HG03097 (cell line): Measurements from ENCODE around the gene HOXD10.

Experiments used
- ATAC-seq: cut with Tn5 transposase; IDR thresholded peaks from one replicate; pipeline ENCODE4 v1.9.1; 2021; ENCODE audit not compliant: unreplicated experiment, low FRiP score

HOXD10 gene

GRCh38 chr2:176121190-176122051 is 4.8 kb downstream of the HOXD10 start:
- no peak for ATAC-seq

GRCh38 chr2:176122052-176122682 is 5.6 kb downstream of the HOXD10 start:
- no peak for ATAC-seq

DNA sequence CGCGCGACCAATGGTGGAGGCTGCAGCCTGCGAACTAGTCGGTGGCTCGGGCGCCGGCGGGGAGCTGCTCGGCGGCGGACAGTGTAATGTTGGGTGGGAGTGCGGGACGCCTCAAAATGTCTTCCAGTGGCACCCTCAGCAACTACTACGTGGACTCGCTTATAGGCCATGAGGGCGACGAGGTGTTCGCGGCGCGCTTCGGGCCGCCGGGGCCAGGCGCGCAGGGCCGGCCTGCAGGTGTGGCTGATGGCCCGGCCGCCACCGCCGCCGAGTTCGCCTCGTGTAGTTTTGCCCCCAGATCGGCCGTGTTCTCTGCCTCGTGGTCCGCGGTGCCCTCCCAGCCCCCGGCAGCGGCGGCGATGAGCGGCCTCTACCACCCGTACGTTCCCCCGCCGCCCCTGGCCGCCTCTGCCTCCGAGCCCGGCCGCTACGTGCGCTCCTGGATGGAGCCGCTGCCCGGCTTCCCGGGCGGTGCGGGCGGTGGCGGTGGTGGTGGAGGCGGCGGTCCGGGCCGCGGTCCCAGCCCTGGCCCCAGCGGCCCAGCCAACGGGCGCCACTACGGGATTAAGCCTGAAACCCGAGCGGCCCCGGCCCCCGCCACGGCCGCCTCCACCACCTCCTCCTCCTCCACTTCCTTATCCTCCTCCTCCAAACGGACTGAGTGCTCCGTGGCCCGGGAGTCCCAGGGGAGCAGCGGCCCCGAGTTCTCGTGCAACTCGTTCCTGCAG is 6.3 kb downstream of the HOXD10 start, which contains the start of gene HOXD9:
Gene HOXD9, plus strand, starts transcription at position 37 of the 728 bp plus-strand sequence. Its CDS starts 50 bp downstream, at position 87.
- ATAC-seq: no peak

- no peak for ATAC-seq
These were observed 7.0 kb downstream of the HOXD10 start for GRCh38 chr2:176123411-176124109.

DNA sequence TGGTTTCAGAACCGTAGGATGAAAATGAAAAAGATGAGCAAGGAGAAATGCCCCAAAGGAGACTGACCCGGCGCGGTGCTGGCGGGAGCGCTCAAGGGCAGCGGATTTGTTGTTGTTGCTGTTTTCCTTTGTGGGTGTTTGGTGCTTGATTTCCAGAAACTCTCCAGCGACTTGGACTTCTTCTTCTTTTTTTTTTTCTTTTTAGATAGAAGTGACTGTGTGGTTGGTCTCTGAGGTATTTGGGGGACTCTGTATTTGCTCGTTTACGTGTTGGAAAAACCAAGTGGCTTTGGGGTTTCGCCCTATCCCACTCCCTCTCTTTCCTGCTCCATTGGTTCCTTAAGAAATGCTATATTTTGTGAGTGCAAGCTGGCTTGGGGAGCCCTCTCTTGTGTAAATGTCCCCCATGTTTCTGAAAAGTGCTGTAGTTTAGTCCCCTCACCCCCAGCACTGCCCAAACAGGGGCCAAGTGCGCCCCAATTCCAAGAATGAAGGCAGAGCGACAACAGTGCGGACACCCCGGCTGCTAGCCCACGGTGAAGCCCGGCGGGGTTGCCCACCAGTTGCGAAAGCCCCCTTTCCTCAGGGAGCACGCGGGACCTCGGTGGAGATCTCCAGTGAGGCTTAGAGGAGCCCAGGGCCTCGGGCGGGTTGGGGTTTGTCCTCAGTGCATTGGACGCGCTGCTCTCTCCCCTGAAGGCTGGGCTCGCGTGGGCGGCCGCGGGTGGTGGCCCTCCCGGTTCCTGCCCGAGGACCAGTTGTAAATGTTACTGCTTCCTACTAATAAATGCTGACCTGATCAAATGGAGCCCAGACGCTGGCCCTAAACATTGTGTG is 7.8 kb downstream of the HOXD10 start:
- no peak for ATAC-seq

DNA sequence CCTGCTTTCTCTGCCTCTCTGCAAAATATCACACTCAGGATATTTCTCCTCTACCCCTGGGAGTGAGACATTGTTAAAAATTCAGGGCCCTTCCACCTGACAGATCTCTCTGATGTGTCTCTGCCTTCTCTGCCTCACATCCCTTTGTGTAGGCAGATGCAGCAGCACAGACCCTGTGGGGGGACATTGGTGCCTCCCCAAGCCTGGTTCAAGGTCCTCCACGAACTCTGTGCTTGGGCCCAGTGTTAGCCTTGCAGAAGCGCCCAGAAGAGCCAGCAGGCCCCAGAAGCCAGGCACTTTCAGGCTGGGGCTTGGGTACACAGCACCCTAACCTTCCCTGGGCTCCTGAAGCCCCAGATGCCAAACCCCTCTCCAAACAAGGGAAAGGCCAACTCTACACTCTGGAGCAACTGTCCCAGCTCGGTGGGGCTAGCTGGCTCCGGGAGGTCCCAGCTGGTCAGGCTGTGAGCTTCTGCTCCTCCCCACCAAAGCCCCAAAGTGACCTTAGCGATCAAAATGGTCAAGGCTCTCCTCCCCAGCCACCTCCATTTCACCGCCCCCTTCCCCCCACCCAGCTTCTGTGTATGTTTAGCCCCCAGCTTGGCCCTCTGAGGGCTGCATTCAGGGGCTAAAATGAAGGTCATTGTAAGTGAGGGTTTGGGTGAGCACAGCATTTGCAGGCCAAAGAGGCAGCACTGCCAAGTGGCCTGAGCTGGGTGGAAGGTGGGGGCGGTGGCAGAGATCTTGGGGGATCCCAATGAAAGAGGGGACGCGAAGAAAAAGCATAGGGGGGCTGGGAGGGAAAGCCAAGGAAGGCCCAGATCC is 8.6 kb downstream of the HOXD10 start:
- no peak for ATAC-seq

DNA sequence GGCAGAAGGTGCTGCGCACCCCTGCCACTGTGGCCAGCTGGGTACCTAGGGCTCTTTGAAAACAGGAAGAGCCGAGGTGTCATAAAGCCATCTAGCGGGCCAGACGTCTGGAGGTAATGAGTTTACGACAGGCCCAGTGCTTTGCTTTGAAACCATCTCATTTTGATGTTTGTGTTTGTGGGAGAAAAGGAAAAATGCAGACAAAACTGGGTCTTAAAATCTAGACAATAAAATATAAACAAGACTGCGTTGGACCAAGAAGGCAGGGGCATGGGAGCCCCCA is 9.1 kb downstream of the HOXD10 start:
- ATAC-seq: no peak

DNA sequence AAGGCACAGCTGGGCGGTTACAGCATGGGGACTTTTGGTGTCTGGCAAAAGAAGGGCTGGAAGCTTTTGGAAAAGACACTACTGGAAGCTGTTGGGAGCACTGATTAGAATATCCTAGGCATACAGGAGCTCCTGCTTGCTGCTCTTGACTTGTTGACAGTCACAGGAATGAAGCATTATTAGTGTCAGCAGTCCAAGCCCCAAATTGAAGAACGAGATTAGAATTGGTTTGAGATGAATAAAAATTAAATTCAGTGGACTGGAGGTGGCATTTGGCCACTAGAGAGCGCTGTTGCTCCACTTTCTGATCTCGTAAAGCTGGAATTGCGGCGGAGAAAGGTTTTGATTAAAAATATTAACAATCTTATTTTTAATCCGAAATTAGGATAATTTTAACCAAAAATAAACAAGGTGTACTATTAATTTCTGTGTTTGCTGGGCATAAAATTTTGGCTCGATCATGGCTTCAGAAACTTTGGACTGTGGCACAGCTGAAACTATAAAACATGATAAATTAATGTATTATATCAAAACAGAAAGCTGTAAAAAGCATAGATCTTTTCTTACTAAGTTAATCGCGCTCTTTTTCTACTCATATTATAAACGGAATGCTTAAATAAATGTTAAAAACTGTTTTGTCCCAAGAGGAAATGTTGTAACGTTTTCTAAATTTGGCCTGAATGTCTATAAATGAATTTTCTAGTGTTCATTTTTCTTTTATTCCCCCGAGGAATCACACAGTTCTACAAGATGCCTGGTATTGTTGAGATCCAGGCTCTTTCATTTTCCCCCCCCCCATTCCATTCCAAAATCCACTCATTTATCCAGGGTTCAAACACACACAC is 10.6 kb downstream of the HOXD10 start:
- no peak for ATAC-seq

DNA sequence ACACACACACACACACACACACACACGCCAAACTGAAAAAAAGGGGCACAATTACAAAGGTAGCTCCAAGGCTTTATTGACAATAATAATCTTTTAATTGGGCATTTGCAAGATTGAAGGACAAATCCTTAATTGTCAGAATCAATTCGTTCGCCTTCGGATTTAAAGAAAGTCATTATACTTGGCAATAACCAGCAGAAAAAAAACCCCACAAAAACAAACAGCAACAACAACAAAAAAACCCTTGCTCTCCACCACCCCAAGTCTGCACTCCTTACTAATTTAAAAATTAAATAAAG is 11.1 kb downstream of the HOXD10 start:
- ATAC-seq: no peak

DNA sequence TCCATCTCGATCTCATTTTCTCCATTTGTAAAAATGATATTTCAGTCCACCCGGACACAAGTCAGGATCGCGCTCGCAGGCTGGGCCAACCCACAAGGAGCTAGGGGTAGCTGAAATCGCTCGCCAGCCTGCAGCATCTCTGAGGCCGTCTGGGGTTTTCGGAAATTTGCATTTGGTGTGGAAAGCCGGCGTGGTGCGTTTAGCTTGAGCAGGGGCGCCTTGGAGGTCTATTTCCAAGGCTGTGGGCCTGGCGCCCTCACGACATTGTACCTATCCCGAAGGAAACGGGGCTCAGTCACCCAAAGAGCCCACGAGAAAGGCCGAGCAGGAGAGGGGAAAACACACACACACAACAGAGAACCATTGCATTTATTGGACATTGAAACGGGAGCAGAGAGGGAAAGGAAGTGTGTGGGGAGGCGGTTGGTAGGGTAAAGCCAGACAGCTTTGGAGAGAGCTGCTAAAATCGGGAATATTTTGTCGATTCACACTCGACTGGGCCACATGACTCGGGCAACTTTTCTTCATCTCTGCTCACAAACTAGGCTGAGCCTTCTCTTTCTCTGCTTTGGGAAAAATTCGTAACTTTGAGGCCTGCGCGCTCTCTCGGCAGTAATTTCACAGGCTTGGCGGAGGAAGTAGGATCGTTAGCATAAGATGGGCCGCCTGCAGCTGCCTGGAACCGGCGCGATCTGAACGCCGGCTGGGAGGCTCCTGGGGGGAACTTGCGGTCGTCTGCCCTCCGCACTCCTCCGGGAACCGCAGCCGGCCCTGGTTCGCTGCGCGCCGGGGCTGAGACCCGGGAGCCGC is 11.8 kb downstream of the HOXD10 start:
- ATAC-seq: no peak

GRCh38 chr2:176128982-176129796 is 12.6 kb downstream of the HOXD10 start, which contains the start of gene HOXD8:
Gene HOXD8, plus strand, starts transcription at chr2:176129705. Its CDS starts 662 bp downstream, at chr2:176130367.
- ATAC-seq: no peak

- no peak for ATAC-seq
These were observed 13.2 kb downstream of the HOXD10 start for GRCh38 chr2:176129813-176130146.

DNA sequence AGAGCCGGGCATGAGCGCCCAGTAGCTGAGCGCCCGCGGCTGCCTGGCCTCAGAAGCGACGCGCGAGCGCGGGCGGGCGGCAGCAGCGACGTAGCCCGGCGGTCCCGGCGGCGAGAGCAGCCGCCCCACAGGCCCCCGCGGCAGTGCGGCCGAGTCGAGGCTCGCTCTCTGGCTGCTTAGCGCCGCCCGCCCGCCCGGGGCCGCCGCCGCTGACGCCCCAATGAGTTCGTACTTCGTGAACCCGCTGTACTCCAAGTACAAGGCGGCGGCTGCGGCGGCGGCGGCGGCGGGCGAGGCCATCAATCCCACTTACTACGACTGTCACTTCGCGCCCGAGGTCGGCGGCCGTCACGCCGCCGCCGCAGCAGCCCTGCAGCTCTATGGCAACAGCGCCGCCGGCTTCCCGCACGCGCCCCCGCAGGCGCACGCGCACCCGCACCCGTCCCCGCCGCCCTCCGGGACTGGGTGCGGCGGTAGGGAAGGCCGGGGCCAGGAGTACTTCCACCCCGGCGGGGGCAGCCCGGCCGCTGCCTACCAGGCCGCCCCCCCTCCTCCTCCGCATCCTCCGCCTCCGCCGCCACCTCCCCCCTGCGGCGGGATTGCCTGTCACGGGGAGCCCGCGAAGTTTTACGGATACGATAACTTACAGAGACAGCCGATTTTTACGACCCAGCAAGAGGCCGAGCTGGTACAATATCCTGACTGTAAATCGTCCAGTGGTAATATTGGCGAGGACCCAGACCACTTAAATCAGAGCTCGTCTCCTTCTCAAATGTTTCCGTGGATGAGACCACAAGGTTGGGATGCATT is 13.8 kb downstream of the HOXD10 start:
- no peak for ATAC-seq

- no peak for ATAC-seq
These were observed 14.6 kb downstream of the HOXD10 start for GRCh38 chr2:176130957-176131847.

- ATAC-seq: no peak
These were observed 15.2 kb downstream of the HOXD10 start for GRCh38 chr2:176131848-176132158.
